Measurements from ENCODE around the gene NID2.

Gene NID2

DNA sequence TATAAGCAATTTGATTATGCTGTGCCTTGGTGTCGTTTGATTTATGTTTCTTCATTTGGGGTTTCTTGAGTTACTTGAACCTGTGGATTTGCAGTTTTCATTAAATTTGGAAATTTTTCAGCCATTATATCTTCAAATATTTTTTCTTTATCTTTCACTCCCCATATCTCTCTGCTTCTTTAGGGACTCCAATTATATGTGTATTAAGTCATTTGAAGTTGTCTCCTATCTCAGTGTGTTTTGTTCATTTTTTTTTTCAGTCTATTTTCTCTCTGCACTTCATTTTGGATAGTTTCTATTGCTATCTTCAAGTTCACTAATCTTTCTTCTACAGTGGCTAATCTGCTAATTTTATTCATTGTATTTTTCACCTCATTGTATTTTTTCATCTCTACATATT lies 108.9 kb downstream of the NID2 start:
- no peak overlapping the region for H2AFZ ChIP-seq (ENCODE audit: low read depth, low read length)
- no peak overlapping the region for H3K4me3 ChIP-seq (ENCODE audit: low read length)
- no peak overlapping the region for H3K4me2 ChIP-seq (ENCODE audit: low read length)
- no peak overlapping the region for H3K9ac ChIP-seq (ENCODE audit: low read length)
- no peaks in the 10 kb centered on the region for H3K9me3 ChIP-seq (ENCODE audit: insufficient read depth, low read length)
- H3K36me3 ChIP-seq (replicated peaks; ENCODE audit: low read depth, low read length), result peaks cover 20% of the 10 kb centered on the region
- H3K4me1 ChIP-seq (ENCODE audit: low read length), result peaks cover 3% of the 10 kb centered on the region
- TF ChIP-seq CTCF (IDR thresholded peaks at IDR 0.05; ENCODE audit: low read depth, low read length) (no peak), EZH2phosphoT487 (IDR thresholded peaks at IDR 0.05; ENCODE audit: low read depth) (no peak)
- no peak overlapping the region for H3K27ac ChIP-seq (ENCODE audit: low read length)
- H3K79me2 ChIP-seq (ENCODE audit: low read length), result no peaks in the 10 kb centered on the region
- H4K20me1 ChIP-seq (ENCODE audit: insufficient read depth, low read length), result no peaks in the 10 kb centered on the region
- no peaks in the 10 kb centered on the region for H3K27me3 ChIP-seq (ENCODE audit: low read depth, low read length)

DNA sequence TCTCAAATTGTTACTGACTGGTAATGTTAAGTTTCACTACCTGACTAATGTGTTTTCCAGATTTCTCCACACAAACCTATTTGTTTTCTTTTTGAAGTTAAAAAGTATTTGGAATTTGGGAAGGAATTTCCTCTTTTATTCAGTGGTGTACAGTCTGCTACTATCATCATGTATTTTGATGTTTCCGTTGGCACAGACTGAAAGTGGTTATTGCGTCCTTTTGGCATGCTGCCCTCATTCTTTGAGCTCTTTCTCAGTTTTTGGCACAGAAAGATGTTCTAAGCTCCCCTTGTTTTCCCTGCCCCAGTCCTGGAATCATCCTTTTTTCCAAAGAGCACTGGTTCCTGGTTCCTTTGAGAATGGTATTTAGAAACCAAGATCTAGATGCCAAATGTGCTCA lies 110.9 kb downstream of the NID2 start:
- Histone ChIP-seq H2AFZ (ENCODE audit: low read depth, low read length) (no peak overlapping the region), H3K4me2 (ENCODE audit: low read length) (no peak overlapping the region), H3K36me3 (replicated peaks; ENCODE audit: low read depth, low read length) (peaks cover 23% of the 10 kb centered on the region), H3K9me3 (ENCODE audit: insufficient read depth, low read length) (no peaks in the 10 kb centered on the region), H4K20me1 (ENCODE audit: insufficient read depth, low read length) (no peaks in the 10 kb centered on the region), H3K9ac (ENCODE audit: low read length) (no peak overlapping the region), H3K4me1 (ENCODE audit: low read length) (no peaks in the 10 kb centered on the region), H3K79me2 (ENCODE audit: low read length) (no peaks in the 10 kb centered on the region), H3K4me3 (ENCODE audit: low read length) (no peak overlapping the region), H3K27me3 (ENCODE audit: low read depth, low read length) (no peaks in the 10 kb centered on the region), H3K27ac (ENCODE audit: low read length) (no peak overlapping the region)
- TF ChIP-seq EZH2phosphoT487 (IDR thresholded peaks at IDR 0.05; ENCODE audit: low read depth), result no peak
- TF ChIP-seq CTCF (IDR thresholded peaks at IDR 0.05; ENCODE audit: low read depth, low read length), result no peak
